Smooth muscle cell (in vitro differentiated cells): ENCODE measurements around the gene KCNN1. TPM values are rescaled to one million over a fixed set of nuclear protein-coding genes. Genes with fewer than 3 reads are reported as not detected.
"Not testable (repeated sequence)": the region's sequence is repeated elsewhere in the genome, so short reads cannot be mapped to it uniquely, and the experiment has no call there.

Experiments
- DNase-seq: peaks from one replicate; lab custom pipeline; 2025; ENCODE audit not compliant: unreplicated experiment; lab: John Stamatoyannopoulos, UW
- H2AFZ ChIP-seq: fragments of 200-600 bp; sonication (generic); 2 replicates; pipeline ENCODE4 v1.6.0; 2016; ENCODE audit warnings: antibody characterized with exemption, low read depth, mild to moderate bottlenecking
- H3F3A ChIP-seq: fragments of 200-600 bp; sonication (generic); 2 replicates; pipeline ENCODE4 v1.6.0; 2017; ENCODE audit warnings: antibody characterized with exemption, low read depth
- H3K27ac ChIP-seq: fragments of 200-600 bp; sonication (generic); 2 replicates; pipeline ENCODE4 v1.5.1; 2016; ENCODE audit warnings: low read depth, mild to moderate bottlenecking
- H3K27me3 ChIP-seq: fragments of 200-600 bp; sonication (generic); 2 replicates; pipeline ENCODE4 v1.6.1; 2016; ENCODE audit warnings: low read depth, mild to moderate bottlenecking
- H3K36me3 ChIP-seq: fragments of 200-600 bp; sonication (generic); 2 replicates; pipeline ENCODE4 v1.5.1; 2016; ENCODE audit warnings: low read depth
- H3K4me1 ChIP-seq: fragments of 200-600 bp; sonication (generic); 2 replicates; pipeline ENCODE4 v1.5.1; 2016; ENCODE audit warnings: low read depth
- H3K4me2 ChIP-seq: fragments of 200-600 bp; sonication (generic); 2 replicates; pipeline ENCODE4 v1.6.0; 2016; ENCODE audit warnings: mild to moderate bottlenecking
- H3K4me3 ChIP-seq: fragments of 200-600 bp; sonication (generic); 2 replicates; pipeline ENCODE4 v1.5.1; 2016; ENCODE audit warnings: mild to moderate bottlenecking
- H3K79me2 ChIP-seq: fragments of 200-600 bp; sonication (generic); 2 replicates; pipeline ENCODE4 v1.6.0; 2016; ENCODE audit warnings: low read depth, mild to moderate bottlenecking
- H3K9ac ChIP-seq: fragments of 200-600 bp; sonication (generic); 2 replicates; pipeline ENCODE4 v1.6.0; 2016; ENCODE audit warnings: low read depth
- H3K9me3 ChIP-seq: fragments of 200-600 bp; sonication (generic); replicated peaks from 2 replicates; pipeline ENCODE4 v1.5.1; 2016; ENCODE audit warnings: low read depth
- H4K20me1 ChIP-seq: fragments of 200-600 bp; sonication (generic); 2 replicates; pipeline ENCODE4 v1.6.0; 2016; ENCODE audit warnings: low read depth
- CTCF ChIP-seq: fragments of 200-600 bp; sonication (generic); IDR thresholded peaks from 2 replicates; pipeline ENCODE4 v1.5.1; 2017; ENCODE audit warnings: borderline replicate concordance, mild to moderate bottlenecking, antibody characterized with exemption; ENCODE audit not compliant: insufficient read depth, poor library complexity, severe bottlenecking
- WGBS: methylation state at CpG from one replicate; pipeline ENCODE4 v1.1.7; 2016; ENCODE audit warnings: low lambda C conversion rate; 5-methylcytosine and 5-hydroxymethylcytosine counted together
- polyA plus RNA-seq: library from polyadenylated mRNA; unstranded; fragments of >200 nt; fragmentation: Nextera tagmentation; extraction: Ambion mirVana; gene quantifications from 2 replicates; pipeline ENCODE4 v1.2.1, GENCODE V29; 2016
- total RNA-seq: library from RNA; depleted of rRNA; stranded (reverse); fragments of >200 nt; gene quantifications from 2 replicates; pipeline ENCODE4 v1.2.3, GENCODE V29; 2014

KCNN1 gene
- total and polyA plus RNA-seq, 2 experiments from 2014 or later = 0.22 to 4.2 TPM

- no peaks in the 10 kb centered on the region for H3K4me1 ChIP-seq
- no peak for TF ChIP-seq CTCF
- H3K4me3 ChIP-seq = no peak overlapping the region
- no peak overlapping the region for H3K27ac ChIP-seq
- no peak overlapping the region for H3K4me2 ChIP-seq
- no peaks in the 10 kb centered on the region for H4K20me1 ChIP-seq
- H3K9ac ChIP-seq = no peak overlapping the region
- no peaks in the 10 kb centered on the region for H3K36me3 ChIP-seq
- H3F3A ChIP-seq = peaks cover 5% of the 10 kb centered on the region
- H3K27me3 ChIP-seq = no peaks in the 10 kb centered on the region
- H3K79me2 ChIP-seq = no peaks in the 10 kb centered on the region
- H3K9me3 ChIP-seq = no peaks in the 10 kb centered on the region
- 93% methylated on average over 4 of the region's 4 CpGs for WGBS
- no peak for DNase-seq
- no peak overlapping the region for H2AFZ ChIP-seq
These were observed 60.2 kb downstream of the KCNN1 start for GRCh38 chr19:18027151-18027550.

GRCh38 chr19:18029617-18030338 is 62.9 kb downstream of the KCNN1 start:
- no peak for TF ChIP-seq CTCF
- Histone ChIP-seq H3K27me3 (no peaks in the 10 kb centered on the region), H3K9me3 (no peaks in the 10 kb centered on the region), H3K4me2 (no peak overlapping the region), H3F3A (peaks cover 5% of the 10 kb centered on the region), H3K9ac (no peak overlapping the region), H3K27ac (no peak overlapping the region), H3K79me2 (no peaks in the 10 kb centered on the region), H4K20me1 (no peaks in the 10 kb centered on the region), H3K36me3 (no peaks in the 10 kb centered on the region), H3K4me3 (no peak overlapping the region), H3K4me1 (no peaks in the 10 kb centered on the region), H2AFZ (no peak overlapping the region)
- DNase-seq = no peak
- WGBS = 57% methylated on average over 8 of the region's 8 CpGs

- not testable (repeated sequence) for H3K27me3 ChIP-seq, H4K20me1 ChIP-seq, H3K4me1 ChIP-seq, H2AFZ ChIP-seq, H3K9me3 ChIP-seq, H3K9ac ChIP-seq, H3K4me3 ChIP-seq, H3K79me2 ChIP-seq, H3K4me2 ChIP-seq, H3K36me3 ChIP-seq, H3F3A ChIP-seq, H3K27ac ChIP-seq, DNase-seq
- WGBS = 89% methylated on average over 5 of the region's 5 CpGs
These were observed 64.5 kb downstream of the KCNN1 start for GRCh38 chr19:18031401-18031800.

GRCh38 chr19:18032102-18032501 is 65.2 kb downstream of the KCNN1 start:
- H3K4me3 ChIP-seq, H3K4me2 ChIP-seq, H3K27ac ChIP-seq, H3K79me2 ChIP-seq, H2AFZ ChIP-seq, H3K4me1 ChIP-seq, H3K9ac ChIP-seq, H4K20me1 ChIP-seq, H3K27me3 ChIP-seq, DNase-seq, H3K9me3 ChIP-seq, H3F3A ChIP-seq, H3K36me3 ChIP-seq: not testable (repeated sequence)
- 71% methylated on average over 2 of the region's 2 CpGs for WGBS
